Vein endothelial cell (primary cell): ENCODE measurements around the gene KERA. TPM values are rescaled to one million over a fixed set of nuclear protein-coding genes. Genes with fewer than 3 reads are reported as not detected.

Experiments used
- total RNA-seq: library from RNA; depleted of rRNA; stranded (reverse); fragments of >200 nt; gene quantifications from 2 replicates; pipeline ENCODE4 v1.2.3, GENCODE V29; 2012

KERA gene, protein sequence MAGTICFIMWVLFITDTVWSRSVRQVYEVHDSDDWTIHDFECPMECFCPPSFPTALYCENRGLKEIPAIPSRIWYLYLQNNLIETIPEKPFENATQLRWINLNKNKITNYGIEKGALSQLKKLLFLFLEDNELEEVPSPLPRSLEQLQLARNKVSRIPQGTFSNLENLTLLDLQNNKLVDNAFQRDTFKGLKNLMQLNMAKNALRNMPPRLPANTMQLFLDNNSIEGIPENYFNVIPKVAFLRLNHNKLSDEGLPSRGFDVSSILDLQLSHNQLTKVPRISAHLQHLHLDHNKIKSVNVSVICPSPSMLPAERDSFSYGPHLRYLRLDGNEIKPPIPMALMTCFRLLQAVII
- total RNA-seq = not detected in 2 replicates

GRCh38 chr12:91057368-91058165 lies at the start of gene KERA:
KERA (minus strand) TSS chr12:91058024; CDS start chr12:91056281, 1,743 bp downstream.

DNA sequence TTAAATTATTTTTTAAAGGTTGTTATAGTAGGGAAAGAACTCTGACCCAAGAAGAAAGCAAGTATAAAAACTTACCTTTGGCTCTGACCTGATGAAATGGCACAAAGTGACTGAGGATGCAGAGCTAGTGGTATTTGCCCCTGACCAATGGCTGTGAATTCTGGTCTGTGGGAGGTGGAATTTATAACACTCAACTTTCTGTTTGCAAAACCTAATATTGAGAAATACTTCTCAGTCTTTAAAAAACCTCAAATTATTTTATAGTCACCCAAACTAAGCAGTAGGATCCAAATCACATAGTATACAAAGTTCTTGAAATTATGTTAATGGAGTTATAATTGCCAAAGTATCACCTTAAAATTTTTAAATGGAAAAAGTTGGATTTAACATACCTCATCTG lies 53.0 kb downstream of the KERA start, which contains the start of gene EPYC:
TSS of gene EPYC (minus strand) at position 101 of the 400 bp plus-strand sequence. CDS start 2,407 bp downstream, outside the sequence.

Other genes starting within 250 kb of the KERA start
- not detected in 2 replicates for gene CCER1, start 102.8 kb downstream of the KERA start, total RNA-seq
- gene EPYC, start 53.1 kb downstream of the KERA start, total RNA-seq = not detected in 2 replicates
- 1.2 and 1.3 TPM in 2 replicates for gene LUM, start 53.5 kb upstream of the KERA start, total RNA-seq
- 1.3 and 1.4 TPM in 2 replicates for gene DCN, start 124.8 kb upstream of the KERA start, total RNA-seq